Transverse colon (tissue), 4 donors: Measurements from ENCODE around the gene DNAL1.

Source experiments
- CTCF ChIP-seq, 5 experiments: fragments of 200-600 bp in 3 of 5; fragments of 450-650 bp in 2 of 5; sonication (generic) in 3 of 5; IDR thresholded peaks; 1 replicate in 2 of 5; 2 replicates in 3 of 5; pipeline ENCODE4 v1.5.1; 2016 to 2017; ENCODE audit warnings: antibody characterized with exemption in 5 of 5, inconsistent platforms in 3 of 5, mild to moderate bottlenecking in 2 of 5, moderate library complexity in 1 of 5
- POLR2A ChIP-seq: fragments of 450-650 bp; IDR thresholded peaks from one replicate; pipeline ENCODE4 v1.6.1; 2016; ENCODE audit warnings: antibody characterized with exemption, mild to moderate bottlenecking, moderate library complexity
- POLR2AphosphoS5 ChIP-seq, 3 donors: sonication (generic); formaldehyde crosslinking; IDR thresholded peaks; one replicate each; pipeline ENCODE4 v1.6.1; 2016; ENCODE audit warnings: antibody characterized with exemption in 3 of 3

- no peak for TF ChIP-seq CTCF (IDR thresholded peaks at IDR 0.05)
- no peak for TF ChIP-seq POLR2A
- no peak for TF ChIP-seq POLR2AphosphoS5 (IDR thresholded peaks at IDR 0.05)
These were observed 3.9 kb upstream of the DNAL1 start for GRCh38 chr14:73640796-73641365.
